ENCODE data around the gene TSC22D4. TPM values are rescaled to one million over a fixed set of nuclear protein-coding genes. Genes with fewer than 3 reads are reported as not detected.

TSC22D4 gene
- total and polyA plus RNA-seq, 2 experiments from 2014 or later, result 14.6 to 24.9 TPM

- Mint-ChIP-seq H3K4me1 (no peaks in the 10 kb centered on the region), H3K4me3 (no peak overlapping the region), H3K36me3 (ENCODE audit: low read depth) (no peaks in the 10 kb centered on the region), H3K27ac (no peak overlapping the region), H3K9me3 (no peaks in the 10 kb centered on the region), H3K27me3 (ENCODE audit: insufficient read depth, low read depth, poor library complexity) (peaks cover 3% of the 10 kb centered on the region)
- no peaks in the 10 kb centered on the region for H3K36me3 ChIP-seq (ENCODE audit: insufficient read depth)
- no peaks in the 10 kb centered on the region for H3F3A ChIP-seq (replicated peaks; ENCODE audit: low read depth)
- H3K27ac ChIP-seq (ENCODE audit: low read depth), result no peak overlapping the region
- no peak for TF ChIP-seq CREB1 (CRISPR knock-in tag; IDR thresholded peaks at IDR 0.05; ENCODE audit: low read depth)
- 0 out of 4 replicates have a peak, but pooled peaks of 1 of the 2 experiments have one; percentile 11 for TF ChIP-seq CTCF (conservative IDR thresholded peaks at IDR 0.05; ENCODE audit: low read depth in 2 of 2)
- no peak overlapping the region for H3K4me2 ChIP-seq
- no peaks in the 10 kb centered on the region for H3K79me2 ChIP-seq (replicated peaks; ENCODE audit: insufficient read depth)
- no peaks in the 10 kb centered on the region; the same call in 1 of the 2 replicates for H4K20me1 ChIP-seq (replicated peaks; ENCODE audit: insufficient read depth)
- H2AFZ ChIP-seq, result no peak overlapping the region
- no peak overlapping the region for H3K4me3 ChIP-seq
- no peaks in the 10 kb centered on the region for H3K27me3 ChIP-seq (ENCODE audit: insufficient read depth)
- no peaks in the 10 kb centered on the region for H3K4me1 ChIP-seq (ENCODE audit: insufficient read depth)
- H3K9me2 ChIP-seq (ENCODE audit: insufficient read depth), result no peaks in the 10 kb centered on the region
- DNase-seq (ENCODE audit: low spot score) (no peak), ATAC-seq (peak; percentile 55)
Observed at GRCh38 chr7:100418930-100419659, 59.9 kb downstream of the TSC22D4 start.

Other genes with a start within 250 kb of the TSC22D4 start
- not detected in 2 replicates for gene SPDYE3, start 171.5 kb downstream of the TSC22D4 start, total RNA-seq (2014; rRNA removed; shearing (Covaris generic))
- 3.6 and 4.1 TPM in 2 replicates for gene SPDYE3, start 171.5 kb downstream of the TSC22D4 start, polyA plus RNA-seq (2016; fragmentation: Nextera tagmentation; extraction: Ambion mirVana)
- gene PILRB, start 121.1 kb downstream of the TSC22D4 start, total RNA-seq (2014; rRNA removed; shearing (Covaris generic)), result 21.6 and 43.0 TPM in 2 replicates
- gene PILRB, start 121.1 kb downstream of the TSC22D4 start, polyA plus RNA-seq (2016; fragmentation: Nextera tagmentation; extraction: Ambion mirVana), result 25.3 and 25.5 TPM in 2 replicates
- 0.38 and 2.6 TPM in 2 replicates for gene PILRA, start 105.7 kb downstream of the TSC22D4 start, total RNA-seq (2014; rRNA removed; shearing (Covaris generic))
- 5.3 and 5.9 TPM in 2 replicates for gene PILRA, start 105.7 kb downstream of the TSC22D4 start, polyA plus RNA-seq (2016; fragmentation: Nextera tagmentation; extraction: Ambion mirVana)
- 0.59 and 1.0 TPM in 2 replicates for gene ZCWPW1, start 50.5 kb downstream of the TSC22D4 start, total RNA-seq (2014; rRNA removed; shearing (Covaris generic))
- 2.7 and 4.3 TPM in 2 replicates for gene ZCWPW1, start 50.5 kb downstream of the TSC22D4 start, polyA plus RNA-seq (2016; fragmentation: Nextera tagmentation; extraction: Ambion mirVana)
- 21.7 and 32.6 TPM in 2 replicates for gene MEPCE, start 49.4 kb downstream of the TSC22D4 start, total RNA-seq (2014; rRNA removed; shearing (Covaris generic))
- 10.0 and 11.4 TPM in 2 replicates for gene MEPCE, start 49.4 kb downstream of the TSC22D4 start, polyA plus RNA-seq (2016; fragmentation: Nextera tagmentation; extraction: Ambion mirVana)
- 47.8 and 58.9 TPM in 2 replicates for gene PPP1R35, start 42.7 kb downstream of the TSC22D4 start, total RNA-seq (2014; rRNA removed; shearing (Covaris generic))
- gene PPP1R35, start 42.7 kb downstream of the TSC22D4 start, polyA plus RNA-seq (2016; fragmentation: Nextera tagmentation; extraction: Ambion mirVana), result 89.3 and 106 TPM in 2 replicates
- gene SPACDR, start 15.0 kb downstream of the TSC22D4 start, total RNA-seq (2014; rRNA removed; shearing (Covaris generic)), result 0.52 TPM in 1 of 2 replicates, not detected in the other
- gene SPACDR, start 15.0 kb downstream of the TSC22D4 start, polyA plus RNA-seq (2016; fragmentation: Nextera tagmentation; extraction: Ambion mirVana), result 0.42 TPM in 1 of 2 replicates, not detected in the other
- 2.3 and 4.9 TPM in 2 replicates for gene NYAP1, start 4.7 kb upstream of the TSC22D4 start, total RNA-seq (2014; rRNA removed; shearing (Covaris generic))
- 0.19 and 0.49 TPM in 2 replicates for gene NYAP1, start 4.7 kb upstream of the TSC22D4 start, polyA plus RNA-seq (2016; fragmentation: Nextera tagmentation; extraction: Ambion mirVana)
- 2.4 and 8.9 TPM in 2 replicates for gene AGFG2, start 60.0 kb upstream of the TSC22D4 start, total RNA-seq (2014; rRNA removed; shearing (Covaris generic))
- gene AGFG2, start 60.0 kb upstream of the TSC22D4 start, polyA plus RNA-seq (2016; fragmentation: Nextera tagmentation; extraction: Ambion mirVana), result 2.2 and 2.3 TPM in 2 replicates
- 2.0 and 4.1 TPM in 2 replicates for gene SAP25, start 94.7 kb upstream of the TSC22D4 start, total RNA-seq (2014; rRNA removed; shearing (Covaris generic))
- gene SAP25, start 94.7 kb upstream of the TSC22D4 start, polyA plus RNA-seq (2016; fragmentation: Nextera tagmentation; extraction: Ambion mirVana), result 3.8 and 3.9 TPM in 2 replicates
- 51.0 and 51.5 TPM in 2 replicates for gene LRCH4, start 106.9 kb upstream of the TSC22D4 start, total RNA-seq (2014; rRNA removed; shearing (Covaris generic))
- gene LRCH4, start 106.9 kb upstream of the TSC22D4 start, polyA plus RNA-seq (2016; fragmentation: Nextera tagmentation; extraction: Ambion mirVana), result 21.4 and 21.8 TPM in 2 replicates
- 0.70 and 2.4 TPM in 2 replicates for gene FBXO24, start 107.1 kb upstream of the TSC22D4 start, total RNA-seq (2014; rRNA removed; shearing (Covaris generic))
- gene FBXO24, start 107.1 kb upstream of the TSC22D4 start, polyA plus RNA-seq (2016; fragmentation: Nextera tagmentation; extraction: Ambion mirVana), result 0.82 and 2.1 TPM in 2 replicates
- gene PCOLCE, start 123.1 kb upstream of the TSC22D4 start, total RNA-seq (2014; rRNA removed; shearing (Covaris generic)), result 33.3 and 45.5 TPM in 2 replicates
- 70.4 and 81.2 TPM in 2 replicates for gene PCOLCE, start 123.1 kb upstream of the TSC22D4 start, polyA plus RNA-seq (2016; fragmentation: Nextera tagmentation; extraction: Ambion mirVana)
- 15.1 and 15.3 TPM in 2 replicates for gene MOSPD3, start 133.3 kb upstream of the TSC22D4 start, total RNA-seq (2014; rRNA removed; shearing (Covaris generic))
- 18.6 and 23.5 TPM in 2 replicates for gene MOSPD3, start 133.3 kb upstream of the TSC22D4 start, polyA plus RNA-seq (2016; fragmentation: Nextera tagmentation; extraction: Ambion mirVana)
- gene TFR2, start 162.3 kb upstream of the TSC22D4 start, total RNA-seq (2014; rRNA removed; shearing (Covaris generic)), result 4.2 and 5.6 TPM in 2 replicates
- gene TFR2, start 162.3 kb upstream of the TSC22D4 start, polyA plus RNA-seq (2016; fragmentation: Nextera tagmentation; extraction: Ambion mirVana), result 3.7 and 4.3 TPM in 2 replicates
- 0.69 TPM in 1 of 2 replicates, not detected in the other for gene ACTL6B, start 177.2 kb upstream of the TSC22D4 start, total RNA-seq (2014; rRNA removed; shearing (Covaris generic))
- 2.5 and 3.5 TPM in 2 replicates for gene ACTL6B, start 177.2 kb upstream of the TSC22D4 start, polyA plus RNA-seq (2016; fragmentation: Nextera tagmentation; extraction: Ambion mirVana)
- gene GNB2, start 194.5 kb upstream of the TSC22D4 start, total RNA-seq (2014; rRNA removed; shearing (Covaris generic)), result 153 and 156 TPM in 2 replicates
- gene GNB2, start 194.5 kb upstream of the TSC22D4 start, polyA plus RNA-seq (2016; fragmentation: Nextera tagmentation; extraction: Ambion mirVana), result 112 and 113 TPM in 2 replicates
- 50.6 and 69.8 TPM in 2 replicates for gene GIGYF1, start 215.0 kb upstream of the TSC22D4 start, total RNA-seq (2014; rRNA removed; shearing (Covaris generic))
- gene GIGYF1, start 215.0 kb upstream of the TSC22D4 start, polyA plus RNA-seq (2016; fragmentation: Nextera tagmentation; extraction: Ambion mirVana), result 40.0 and 40.4 TPM in 2 replicates
- 87.3 and 110 TPM in 2 replicates for gene POP7, start 226.9 kb upstream of the TSC22D4 start, total RNA-seq (2014; rRNA removed; shearing (Covaris generic))
- gene POP7, start 226.9 kb upstream of the TSC22D4 start, polyA plus RNA-seq (2016; fragmentation: Nextera tagmentation; extraction: Ambion mirVana), result 216 and 219 TPM in 2 replicates
- gene EPO, start 241.3 kb upstream of the TSC22D4 start, total RNA-seq (2014; rRNA removed; shearing (Covaris generic)), result 0.89 TPM in 1 of 2 replicates, not detected in the other
- gene EPO, start 241.3 kb upstream of the TSC22D4 start, polyA plus RNA-seq (2016; fragmentation: Nextera tagmentation; extraction: Ambion mirVana), result 0.97 and 1.0 TPM in 2 replicates